Hepatocyte (in vitro differentiated cells): ENCODE results near the gene UGT1A7.
"Not testable (repeated sequence)": the region's sequence is repeated elsewhere in the genome, so short reads cannot be mapped to it uniquely, and the experiment has no call there.

ENCODE experiments used
- EZH2 ChIP-seq: fragments of 200-600 bp; sonication (generic); IDR thresholded peaks from 2 replicates; pipeline ENCODE4 v1.6.1; 2016; ENCODE audit warnings: antibody characterized with exemption, mild to moderate bottlenecking, borderline replicate concordance
- EZH2phosphoT487 ChIP-seq: fragments of 200-600 bp; sonication (generic); IDR thresholded peaks from one replicate; pipeline ENCODE4 v1.6.1; 2018; ENCODE audit warnings: antibody characterized with exemption, mild to moderate bottlenecking, low read depth, moderate library complexity; ENCODE audit not compliant: unreplicated experiment, severe bottlenecking
- TF ChIP-seq, protein P1 (sequence below): fragments of 200-600 bp; sonication (generic); IDR thresholded peaks from 2 replicates; pipeline ENCODE4 v1.5.1; 2016; ENCODE audit warnings: antibody characterized with exemption, mild to moderate bottlenecking; ENCODE audit not compliant: poor library complexity

DNA sequence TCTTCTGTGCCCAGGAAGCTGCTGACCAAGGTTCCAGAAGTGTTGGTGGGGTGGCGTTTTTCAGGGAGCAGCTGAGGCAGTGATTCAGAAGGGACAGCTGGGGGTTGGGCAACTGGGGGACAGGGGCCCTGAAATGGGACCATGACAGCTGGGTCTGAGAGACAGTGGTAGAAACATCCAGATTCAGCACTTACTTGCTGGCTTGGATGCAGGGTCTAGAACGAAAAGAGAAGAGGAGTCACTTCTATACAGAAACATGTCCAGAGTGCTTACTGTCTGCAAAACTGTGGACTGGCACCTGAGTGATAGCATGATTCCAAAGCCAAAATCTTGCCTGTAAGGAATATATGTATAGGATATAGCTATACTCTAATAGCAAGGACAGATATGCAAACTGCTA lies 64.1 kb downstream of the UGT1A7 start:
- TF ChIP-seq EZH2, EZH2phosphoT487: not testable (repeated sequence)
- TF ChIP-seq, protein P1, sequence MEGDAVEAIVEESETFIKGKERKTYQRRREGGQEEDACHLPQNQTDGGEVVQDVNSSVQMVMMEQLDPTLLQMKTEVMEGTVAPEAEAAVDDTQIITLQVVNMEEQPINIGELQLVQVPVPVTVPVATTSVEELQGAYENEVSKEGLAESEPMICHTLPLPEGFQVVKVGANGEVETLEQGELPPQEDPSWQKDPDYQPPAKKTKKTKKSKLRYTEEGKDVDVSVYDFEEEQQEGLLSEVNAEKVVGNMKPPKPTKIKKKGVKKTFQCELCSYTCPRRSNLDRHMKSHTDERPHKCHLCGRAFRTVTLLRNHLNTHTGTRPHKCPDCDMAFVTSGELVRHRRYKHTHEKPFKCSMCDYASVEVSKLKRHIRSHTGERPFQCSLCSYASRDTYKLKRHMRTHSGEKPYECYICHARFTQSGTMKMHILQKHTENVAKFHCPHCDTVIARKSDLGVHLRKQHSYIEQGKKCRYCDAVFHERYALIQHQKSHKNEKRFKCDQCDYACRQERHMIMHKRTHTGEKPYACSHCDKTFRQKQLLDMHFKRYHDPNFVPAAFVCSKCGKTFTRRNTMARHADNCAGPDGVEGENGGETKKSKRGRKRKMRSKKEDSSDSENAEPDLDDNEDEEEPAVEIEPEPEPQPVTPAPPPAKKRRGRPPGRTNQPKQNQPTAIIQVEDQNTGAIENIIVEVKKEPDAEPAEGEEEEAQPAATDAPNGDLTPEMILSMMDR = not testable (repeated sequence)
